D721Med (cell line): ENCODE data around the gene ZNF474.
"Not testable (repeated sequence)": the region's sequence is repeated elsewhere in the genome, so short reads cannot be mapped to it uniquely, and the experiment has no call there.

Experiments used
- DNase-seq: peaks from one replicate; pipeline ENCODE4 v3.0.0; 2011; ENCODE audit warnings: low spot score; ENCODE audit not compliant: insufficient read length
- FAIRE-seq: peaks from 2 replicates; lab custom pipeline; 2011; peaks lifted over from hg19 to GRCh38; lab: Jason Lieb, UNC
- TF ChIP-seq, protein P1 (sequence below): IDR thresholded peaks from 2 replicates; pipeline ENCODE4 v1.5.1; 2012; ENCODE audit warnings: mild to moderate bottlenecking, control low read depth; ENCODE audit not compliant: insufficient read depth; ENCODE audit errors: missing control alignments

The ZNF474 gene

DNA sequence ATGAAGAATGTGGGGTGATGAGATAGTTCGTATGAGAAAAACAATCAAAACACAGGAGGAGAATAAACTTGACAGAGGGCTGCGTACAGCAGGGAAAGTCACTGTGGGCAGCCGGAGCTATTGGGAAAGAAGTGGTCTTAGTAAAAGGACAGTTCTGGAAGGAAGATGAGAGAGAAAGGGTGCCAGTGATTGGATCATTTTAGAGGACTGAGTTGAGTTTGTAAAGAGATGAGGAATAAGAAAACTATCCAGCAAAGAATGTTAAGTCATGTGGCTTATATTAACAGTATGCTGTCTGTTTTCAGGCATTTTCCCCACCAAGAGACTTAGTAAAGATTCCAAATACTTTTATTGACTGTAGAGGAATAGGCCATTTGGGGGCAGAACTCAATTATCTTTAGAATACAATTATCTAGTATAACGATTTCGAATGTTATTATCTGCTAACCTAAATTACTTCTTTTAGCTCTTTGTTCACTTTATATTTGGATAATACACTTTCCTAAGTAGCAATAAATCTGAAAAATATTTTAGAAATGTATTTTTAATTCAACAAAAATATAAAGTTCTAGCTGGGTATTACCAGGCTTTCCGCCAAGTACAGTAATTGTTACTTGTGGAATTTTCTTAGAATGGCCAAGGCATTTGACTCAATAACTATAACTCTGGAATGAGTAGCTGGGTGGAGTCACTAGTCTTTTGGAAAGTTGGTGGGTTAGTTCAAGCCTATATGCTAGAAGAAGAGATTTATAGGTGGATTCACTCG is 35.7 kb upstream of the ZNF474 start:
- DNase-seq: no peak
- FAIRE-seq: no peak
- TF ChIP-seq, protein P1, sequence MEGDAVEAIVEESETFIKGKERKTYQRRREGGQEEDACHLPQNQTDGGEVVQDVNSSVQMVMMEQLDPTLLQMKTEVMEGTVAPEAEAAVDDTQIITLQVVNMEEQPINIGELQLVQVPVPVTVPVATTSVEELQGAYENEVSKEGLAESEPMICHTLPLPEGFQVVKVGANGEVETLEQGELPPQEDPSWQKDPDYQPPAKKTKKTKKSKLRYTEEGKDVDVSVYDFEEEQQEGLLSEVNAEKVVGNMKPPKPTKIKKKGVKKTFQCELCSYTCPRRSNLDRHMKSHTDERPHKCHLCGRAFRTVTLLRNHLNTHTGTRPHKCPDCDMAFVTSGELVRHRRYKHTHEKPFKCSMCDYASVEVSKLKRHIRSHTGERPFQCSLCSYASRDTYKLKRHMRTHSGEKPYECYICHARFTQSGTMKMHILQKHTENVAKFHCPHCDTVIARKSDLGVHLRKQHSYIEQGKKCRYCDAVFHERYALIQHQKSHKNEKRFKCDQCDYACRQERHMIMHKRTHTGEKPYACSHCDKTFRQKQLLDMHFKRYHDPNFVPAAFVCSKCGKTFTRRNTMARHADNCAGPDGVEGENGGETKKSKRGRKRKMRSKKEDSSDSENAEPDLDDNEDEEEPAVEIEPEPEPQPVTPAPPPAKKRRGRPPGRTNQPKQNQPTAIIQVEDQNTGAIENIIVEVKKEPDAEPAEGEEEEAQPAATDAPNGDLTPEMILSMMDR: no peak

GRCh38 chr5:122094251-122094650 is 35.1 kb upstream of the ZNF474 start:
- not testable (repeated sequence) for DNase-seq, FAIRE-seq

GRCh38 chr5:122095158-122095557 is 34.2 kb upstream of the ZNF474 start:
- no peak for FAIRE-seq
- no peak for DNase-seq
- TF ChIP-seq, protein P1: no peak

- TF ChIP-seq, protein P1: no peak
- DNase-seq (no peak), FAIRE-seq (no peak)
Measured at GRCh38 chr5:122097391-122097790, 32.0 kb upstream of the ZNF474 start.

- FAIRE-seq (no peak), DNase-seq (no peak)
- TF ChIP-seq, protein P1: no peak
Measured at GRCh38 chr5:122099060-122099790, 30.1 kb upstream of the ZNF474 start.

DNA sequence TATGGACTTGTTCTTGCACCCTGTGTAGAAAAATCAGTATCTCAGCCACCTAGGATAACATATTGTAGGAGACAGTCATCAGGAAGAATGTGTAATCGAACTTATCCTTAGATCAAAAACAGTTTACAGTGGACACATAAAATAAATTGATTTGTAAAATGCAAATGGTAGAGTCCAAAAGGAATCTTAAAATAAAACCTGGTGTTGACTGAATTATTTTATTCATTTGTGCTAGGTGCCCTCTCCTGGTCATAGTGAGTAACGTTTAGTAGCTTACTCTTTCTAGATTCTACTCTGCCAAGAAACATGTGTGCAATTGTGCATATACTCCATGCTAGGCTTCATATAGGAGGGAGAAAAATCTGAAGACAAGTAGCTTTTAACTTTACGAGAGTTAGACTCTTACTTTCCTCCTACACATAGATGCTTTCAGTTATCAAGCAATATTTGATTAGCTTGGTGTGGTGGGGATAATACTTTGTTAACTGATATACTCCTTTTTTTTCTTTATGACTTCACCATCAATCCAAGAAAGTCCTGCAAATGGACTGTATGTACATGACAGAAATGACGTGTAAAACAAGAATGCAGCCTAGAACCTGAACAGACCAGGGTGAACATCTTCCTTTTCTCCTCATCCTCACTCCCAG is 27.6 kb upstream of the ZNF474 start:
- TF ChIP-seq, protein P1: peak; percentile 70
- DNase-seq: no peak
- peak; percentile 96 for FAIRE-seq

DNA sequence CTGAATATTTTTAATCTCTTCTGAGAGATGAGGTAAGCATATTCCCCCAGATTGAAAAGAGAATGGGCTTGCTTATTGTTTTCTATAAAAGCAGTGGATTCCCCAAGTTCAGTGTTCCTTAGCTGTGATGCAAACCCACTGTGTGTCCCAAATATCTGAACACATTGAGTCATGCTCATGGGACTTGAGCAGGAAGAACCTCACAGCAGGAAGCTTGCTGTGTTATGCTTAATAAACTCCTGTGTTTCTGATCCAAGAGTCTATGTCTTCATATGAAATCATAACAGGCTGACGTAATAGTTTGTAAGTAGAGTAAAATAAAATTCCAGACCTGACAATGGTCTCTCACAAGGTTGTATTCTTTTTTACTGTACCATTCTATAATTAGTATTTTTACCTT is 26.5 kb upstream of the ZNF474 start:
- FAIRE-seq: no peak
- TF ChIP-seq, protein P1: no peak
- DNase-seq: no peak
